Keratinocyte (primary cell): ENCODE measurements around the gene UVSSA.

Experiments
- EZH2 ChIP-seq: IDR thresholded peaks from one replicate; pipeline ENCODE4 v1.6.1; 2012; ENCODE audit warnings: inconsistent platforms, mild to moderate bottlenecking, low read length, moderate library complexity
- TF ChIP-seq, protein P1 (sequence below), 3 experiments: IDR thresholded peaks in 1 of 3; conservative IDR thresholded peaks in 1 of 3; optimal IDR thresholded peaks in 1 of 3; 2 replicates in 2 of 3; 3 replicates in 1 of 3; pipeline versions ENCODE3 to v1.5.1; 2011; ENCODE audit warnings: low read length in 3 of 3, mild to moderate bottlenecking in 3 of 3, moderate library complexity in 2 of 3, control low read depth in 1 of 3, inconsistent platforms in 1 of 3; ENCODE audit not compliant: insufficient read depth in 2 of 3; ENCODE audit errors: extremely low read depth in 1 of 3

DNA sequence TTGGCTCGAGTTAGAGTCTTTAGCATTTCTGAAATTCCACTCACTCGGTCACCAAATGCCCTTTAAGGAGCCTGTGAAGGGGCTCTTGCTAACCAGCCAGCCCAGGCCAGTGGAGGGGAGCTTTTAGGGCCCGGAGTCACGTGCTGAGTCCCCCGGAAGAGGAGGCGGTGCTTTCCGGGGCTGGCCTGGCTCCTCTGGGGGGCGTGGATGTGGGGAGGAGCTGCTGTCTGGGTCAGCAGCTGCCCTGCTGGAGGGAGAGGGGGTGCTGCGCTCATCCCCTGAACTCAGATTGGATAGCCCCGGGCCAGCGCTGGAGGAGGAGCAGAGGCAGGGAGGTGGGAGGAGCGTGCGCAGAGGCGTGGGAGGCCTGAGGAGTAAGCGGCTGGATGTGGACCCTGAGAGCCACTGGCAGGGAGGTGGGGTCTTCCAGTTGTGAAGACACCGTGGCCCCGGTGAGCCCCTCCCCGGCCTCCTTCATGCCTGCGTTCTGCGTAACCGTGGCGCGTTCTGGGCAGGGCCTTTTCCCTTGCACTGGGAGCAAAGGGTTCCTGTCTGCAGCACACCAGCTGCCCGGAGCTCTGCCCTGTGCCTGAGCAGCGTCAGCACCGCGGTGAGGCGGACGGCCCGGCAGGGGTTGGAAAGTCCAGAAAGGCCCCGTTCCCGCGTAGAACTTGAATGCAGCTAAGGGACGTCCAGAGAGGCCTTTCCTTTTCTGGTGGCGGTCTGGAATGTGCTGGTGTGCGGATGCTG, 37.6 kb upstream of the UVSSA start:
- TF ChIP-seq, protein P1, sequence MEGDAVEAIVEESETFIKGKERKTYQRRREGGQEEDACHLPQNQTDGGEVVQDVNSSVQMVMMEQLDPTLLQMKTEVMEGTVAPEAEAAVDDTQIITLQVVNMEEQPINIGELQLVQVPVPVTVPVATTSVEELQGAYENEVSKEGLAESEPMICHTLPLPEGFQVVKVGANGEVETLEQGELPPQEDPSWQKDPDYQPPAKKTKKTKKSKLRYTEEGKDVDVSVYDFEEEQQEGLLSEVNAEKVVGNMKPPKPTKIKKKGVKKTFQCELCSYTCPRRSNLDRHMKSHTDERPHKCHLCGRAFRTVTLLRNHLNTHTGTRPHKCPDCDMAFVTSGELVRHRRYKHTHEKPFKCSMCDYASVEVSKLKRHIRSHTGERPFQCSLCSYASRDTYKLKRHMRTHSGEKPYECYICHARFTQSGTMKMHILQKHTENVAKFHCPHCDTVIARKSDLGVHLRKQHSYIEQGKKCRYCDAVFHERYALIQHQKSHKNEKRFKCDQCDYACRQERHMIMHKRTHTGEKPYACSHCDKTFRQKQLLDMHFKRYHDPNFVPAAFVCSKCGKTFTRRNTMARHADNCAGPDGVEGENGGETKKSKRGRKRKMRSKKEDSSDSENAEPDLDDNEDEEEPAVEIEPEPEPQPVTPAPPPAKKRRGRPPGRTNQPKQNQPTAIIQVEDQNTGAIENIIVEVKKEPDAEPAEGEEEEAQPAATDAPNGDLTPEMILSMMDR (optimal IDR thresholded peaks at IDR 0.05 in 1 of 3, IDR thresholded peaks at IDR 0.05 in 1 of 3, conservative IDR thresholded peaks at IDR 0.05 in 1 of 3; ENCODE audit: extremely low read depth in 1 of 3, insufficient read depth in 2 of 3, low read length in 3 of 3): no peak
- TF ChIP-seq EZH2: no peak
